ENCODE measurements around the gene SYT5. TPM values are rescaled to one million over a fixed set of nuclear protein-coding genes. Genes with fewer than 3 reads are reported as not detected.
A peak's percentile ranks its signal among the peaks of the same experiment; 100 is the strongest.
"Not testable (repeated sequence)": the region's sequence is repeated elsewhere in the genome, so short reads cannot be mapped to it uniquely, and the experiment has no call there.

Gene SYT5
- polyA plus RNA-seq, 1 donor: 0.30 TPM

DNA sequence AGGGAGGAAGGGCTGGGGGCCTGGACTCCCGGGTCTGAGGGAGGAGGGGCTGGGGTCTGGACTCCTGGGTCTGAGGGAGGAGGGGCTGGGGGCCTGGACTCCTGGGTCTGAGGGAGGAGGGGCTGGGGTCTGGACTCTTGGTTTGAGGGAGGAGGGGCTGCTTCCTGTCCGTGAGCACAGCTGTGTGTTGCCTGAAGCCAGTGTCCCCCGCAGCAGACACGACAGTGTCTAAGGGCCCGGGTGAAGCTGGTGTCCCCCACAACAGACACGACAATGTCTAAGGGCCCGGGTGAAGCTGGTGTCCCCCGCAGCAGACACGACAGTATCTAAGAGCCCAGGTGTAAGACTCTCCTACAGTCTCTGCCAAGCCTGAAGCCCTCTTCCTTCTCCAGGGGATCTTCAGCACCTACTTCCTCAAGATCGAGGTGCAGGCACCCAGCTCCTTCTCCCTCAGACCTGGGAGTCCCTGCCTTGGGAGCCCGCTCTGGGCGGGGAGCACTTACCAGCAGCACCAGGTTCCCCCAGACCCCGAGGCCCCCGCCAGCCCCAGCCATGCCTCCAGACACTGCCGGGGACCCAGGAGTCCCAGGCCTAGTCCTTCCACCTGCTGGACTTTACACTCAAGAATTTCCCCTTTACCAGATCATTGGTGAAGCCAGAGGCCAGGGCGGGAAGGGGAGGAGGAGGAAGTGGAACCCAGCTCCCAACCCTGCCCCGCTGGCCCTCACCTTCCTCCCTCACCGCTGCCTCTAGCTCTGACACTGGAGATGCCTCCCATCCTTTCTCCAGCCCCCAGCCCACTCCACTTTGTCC is 29.0 kb upstream of the SYT5 start, which contains the start of gene PTPRH:
TSS of gene PTPRH (minus strand) at position 622 of the 813 bp plus-strand sequence. CDS start at position 554, 68 bp downstream.
- DNase-seq: no peak

DNA sequence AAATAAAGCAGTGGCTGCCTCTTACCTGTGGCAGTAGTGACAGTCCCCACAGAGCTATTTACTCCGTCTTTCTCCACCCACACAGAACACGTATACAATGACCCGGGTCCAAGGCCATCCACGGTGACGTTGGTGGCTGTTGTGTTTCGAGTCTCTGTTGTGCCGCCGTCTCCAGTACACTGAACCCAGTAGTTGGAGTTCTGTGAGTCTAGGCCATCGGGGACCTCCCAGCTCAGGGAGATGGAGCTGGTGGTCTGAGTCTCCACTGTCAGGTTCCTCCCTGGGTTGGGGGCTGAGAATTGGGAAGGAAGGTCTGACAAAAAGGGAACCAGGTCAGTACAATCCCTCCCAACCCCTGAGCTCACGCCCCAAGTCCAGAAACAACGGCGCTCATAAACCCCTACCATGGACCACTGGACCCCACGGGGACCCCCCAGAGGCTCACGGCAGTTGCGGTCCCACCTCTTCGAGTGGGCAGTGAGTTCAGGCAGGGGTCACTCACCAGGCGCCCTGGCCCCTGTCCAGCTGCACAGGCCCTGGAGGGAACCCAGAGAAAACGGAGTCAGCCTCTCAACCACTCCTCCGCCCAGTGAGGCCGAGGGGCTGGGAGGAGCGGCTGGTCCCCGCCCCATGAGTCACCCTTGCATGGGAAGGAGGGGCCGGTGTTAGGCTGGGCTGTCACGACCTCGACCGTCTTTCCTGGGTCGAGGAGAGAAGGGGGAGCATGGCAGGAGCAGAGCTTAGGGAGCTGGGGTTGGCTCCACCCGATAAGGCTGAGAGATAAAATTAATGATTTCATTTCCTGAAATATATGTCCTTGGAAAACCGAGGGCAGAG is 26.8 kb upstream of the SYT5 start:
- DNase-seq: peak; percentile 31

DNA sequence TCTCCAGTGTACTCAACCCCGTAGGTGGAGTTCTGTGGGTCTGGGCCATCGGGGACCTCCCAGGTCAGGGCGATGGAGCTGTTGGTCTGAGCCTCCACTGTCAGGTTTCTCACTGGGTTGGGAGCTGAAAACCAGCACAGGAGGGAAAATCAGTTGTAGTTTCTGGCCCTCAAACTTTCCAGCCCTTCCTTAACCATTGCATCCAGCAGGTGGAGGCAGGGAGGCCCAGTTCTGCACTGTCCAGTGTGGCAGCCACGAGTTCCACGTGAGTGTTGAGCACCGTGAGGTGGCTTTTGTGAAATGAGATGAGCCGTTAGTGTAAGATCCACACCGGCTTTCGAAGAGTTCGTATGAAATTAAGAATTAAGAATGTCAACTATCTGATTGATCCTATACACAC is 22.1 kb upstream of the SYT5 start:
- not testable (repeated sequence) for DNase-seq

DNA sequence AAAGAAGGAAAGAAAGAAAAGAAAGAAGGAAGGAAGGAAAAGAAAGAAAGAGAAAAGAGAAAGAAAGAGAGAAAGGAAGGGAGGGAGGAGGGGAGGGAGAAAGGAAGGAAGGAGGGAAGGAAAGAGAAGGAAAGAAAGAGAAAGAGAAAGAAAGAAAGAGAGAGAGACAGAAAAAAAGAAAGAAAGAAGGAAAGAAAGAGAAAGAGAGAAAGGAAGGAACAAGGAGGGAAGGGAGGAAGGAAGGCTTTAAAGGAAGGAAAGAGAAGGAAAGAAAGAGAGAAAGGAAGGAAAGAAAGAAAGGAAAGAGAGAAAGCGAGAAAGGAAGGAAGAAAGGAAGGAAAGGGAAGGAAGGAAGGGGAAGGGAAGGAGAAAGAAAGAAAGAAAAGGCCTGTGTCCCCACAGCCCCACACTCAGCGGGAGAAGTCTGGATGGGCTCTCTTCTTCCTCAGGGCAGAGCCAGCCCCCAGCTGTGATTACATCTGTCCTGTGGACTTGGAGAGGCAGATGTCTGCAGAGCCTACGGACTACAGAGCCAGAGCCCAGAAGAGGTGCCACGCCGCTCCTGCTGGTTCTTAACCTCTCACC is 19.6 kb upstream of the SYT5 start:
- no peak for DNase-seq

DNA sequence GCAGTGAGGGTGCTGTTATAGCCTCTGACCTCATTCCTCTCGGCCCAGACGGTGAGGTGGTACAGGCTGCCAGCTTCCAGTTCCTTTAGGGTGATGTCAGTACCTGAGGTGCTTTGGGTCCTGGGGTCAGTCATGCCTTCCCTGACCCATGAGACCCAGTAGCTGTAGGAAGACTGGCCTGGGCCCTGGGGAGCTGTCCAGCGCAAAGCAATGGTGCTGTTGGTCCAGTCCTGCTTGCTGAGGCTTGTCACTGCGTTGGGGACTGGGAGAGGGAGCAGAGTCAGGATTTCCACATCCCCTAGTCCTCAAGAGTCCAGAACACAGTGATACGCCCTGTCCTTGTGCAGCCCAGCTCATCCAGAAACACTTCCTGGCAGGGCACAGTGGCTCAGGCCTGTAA is 18.6 kb upstream of the SYT5 start:
- no peak for DNase-seq

DNA sequence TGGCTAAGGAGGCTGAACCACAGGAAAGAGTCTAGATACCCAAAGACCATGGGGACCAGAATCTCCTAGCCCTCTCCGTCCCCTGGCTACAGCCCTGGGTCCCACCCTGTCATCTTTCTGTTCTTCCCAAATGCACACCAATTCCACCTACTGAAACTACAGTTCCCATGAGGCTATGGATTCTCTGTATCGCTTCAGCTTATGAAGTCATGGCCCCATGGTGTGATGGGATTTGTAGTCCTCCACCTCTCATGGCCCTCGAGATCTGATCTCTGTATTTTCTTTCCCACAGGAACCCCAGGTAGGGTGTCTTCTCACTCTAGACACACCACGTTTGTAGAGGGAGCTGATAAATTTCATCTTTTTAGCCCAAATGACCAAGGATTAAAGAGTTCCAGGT is 17.4 kb upstream of the SYT5 start:
- no peak for DNase-seq

DNA sequence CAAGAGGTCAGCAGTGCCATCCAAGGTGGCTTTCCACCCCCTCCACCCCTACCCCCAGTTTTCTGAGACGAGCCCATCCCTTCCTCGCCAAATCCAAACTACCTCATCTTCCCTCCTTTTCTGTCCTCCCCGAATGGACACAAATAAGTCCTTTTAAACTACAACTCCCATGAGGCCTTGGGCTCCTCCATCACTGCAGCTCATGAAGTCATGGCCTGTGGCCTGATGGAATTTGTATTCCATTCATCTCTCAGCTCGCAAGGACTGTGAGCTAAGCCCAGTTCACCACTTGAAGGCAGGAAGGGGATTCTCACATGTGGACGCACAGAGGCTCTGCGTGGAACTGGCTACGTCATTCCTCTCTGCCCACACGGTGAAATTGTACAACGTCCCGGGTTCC is 16.7 kb upstream of the SYT5 start:
- no peak for DNase-seq

DNA sequence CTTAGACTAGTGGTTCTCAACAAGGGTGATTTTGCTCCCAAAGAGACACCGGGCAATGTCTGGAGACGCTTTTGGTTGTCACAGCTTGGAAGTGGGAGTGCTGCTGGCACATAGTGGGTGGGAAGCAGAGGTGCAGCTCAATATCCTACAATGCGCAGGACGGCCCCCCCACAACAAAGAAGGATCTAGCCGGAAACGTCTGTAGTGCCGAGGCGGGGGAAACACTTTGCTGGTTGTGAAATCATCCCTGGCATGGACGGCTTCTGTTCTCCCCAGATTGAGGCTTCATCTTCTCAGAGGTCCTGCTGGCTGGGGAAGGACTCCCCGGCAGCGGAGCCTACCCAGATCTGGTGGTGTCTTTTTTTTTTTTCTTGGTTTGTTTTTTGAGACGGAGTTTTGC is 13.4 kb upstream of the SYT5 start:
- DNase-seq: no peak

DNA sequence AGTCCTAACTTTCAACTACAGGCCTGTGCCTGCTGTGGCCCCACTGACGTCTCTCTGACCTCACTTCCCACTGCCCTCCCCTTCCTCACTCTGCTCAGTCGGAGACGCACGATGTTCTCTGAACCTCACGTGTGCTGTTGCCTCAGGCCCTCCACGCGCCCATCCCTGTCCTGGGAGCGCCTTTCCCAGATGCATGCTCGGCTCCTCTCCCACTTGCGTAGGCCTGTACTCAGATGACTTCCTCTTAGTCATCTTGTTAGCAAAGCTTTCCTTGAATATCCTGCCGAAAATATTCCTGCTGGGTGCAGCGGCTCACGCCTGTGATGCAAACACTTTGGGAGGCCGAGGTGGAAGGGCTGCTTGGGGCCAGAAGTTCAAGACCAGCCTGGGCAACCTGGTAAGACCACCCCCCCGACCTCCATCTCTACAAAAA is 9.3 kb upstream of the SYT5 start:
- DNase-seq: no peak

DNA sequence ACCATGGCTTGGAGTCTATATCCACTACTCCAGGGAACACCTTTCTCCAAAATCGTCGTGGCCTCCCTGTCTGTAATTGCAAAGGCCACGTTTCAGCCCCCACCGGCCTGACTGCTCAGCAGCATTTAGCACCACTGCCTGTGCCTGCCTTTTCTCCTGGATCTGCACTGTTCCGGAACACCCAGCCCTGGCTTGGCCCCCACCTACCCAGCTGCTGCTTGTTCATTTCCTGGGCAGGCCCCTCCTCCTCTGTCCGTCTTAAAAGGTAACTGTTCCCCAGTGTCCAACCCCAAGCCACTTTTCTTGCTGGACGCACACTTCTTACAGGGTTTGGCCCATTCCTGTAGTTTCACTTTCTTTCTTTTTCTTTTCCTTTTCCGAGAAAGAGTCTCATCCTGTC is 8.5 kb upstream of the SYT5 start:
- no peak for DNase-seq

DNA sequence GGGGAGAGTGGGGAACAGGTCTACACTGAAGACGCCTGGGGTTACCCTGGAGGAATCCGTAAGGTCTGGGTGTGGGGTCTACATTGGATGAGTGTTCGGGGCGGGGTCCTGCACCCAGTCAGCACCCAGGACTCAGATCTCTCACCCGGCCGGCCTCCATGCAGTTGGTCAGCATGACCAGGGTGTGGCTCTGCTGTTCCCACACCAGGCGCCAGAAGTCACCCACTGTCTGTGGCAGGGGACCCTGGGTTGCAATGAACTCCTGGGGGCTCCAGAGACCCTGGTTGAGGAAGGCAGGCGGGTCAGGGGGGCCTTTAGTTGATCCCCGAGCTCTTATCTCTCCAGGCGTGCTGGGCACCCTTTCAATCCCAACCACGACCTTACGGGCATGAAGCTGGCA is 6.0 kb upstream of the SYT5 start:
- no peak for DNase-seq

DNA sequence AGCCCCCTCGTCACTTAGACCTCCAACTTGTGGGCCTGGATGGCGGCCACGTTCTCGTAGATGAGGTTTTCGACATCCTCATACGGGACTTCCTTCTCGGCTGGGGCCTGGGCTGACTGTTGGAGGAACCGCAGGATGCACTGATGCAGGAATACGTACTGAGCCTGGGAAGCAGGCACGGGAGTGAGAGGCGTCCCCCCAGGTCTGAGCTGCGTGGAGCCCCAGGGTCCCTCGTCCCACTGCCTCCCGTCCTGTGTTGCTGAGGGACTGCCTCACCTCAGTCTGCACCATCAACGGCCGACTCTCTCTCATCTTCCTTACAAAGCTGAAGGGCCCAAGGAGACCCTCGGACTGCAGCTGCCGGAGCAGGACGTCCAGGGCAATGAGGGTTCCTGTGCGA is 1.7 kb upstream of the SYT5 start:
- DNase-seq: no peak

DNA sequence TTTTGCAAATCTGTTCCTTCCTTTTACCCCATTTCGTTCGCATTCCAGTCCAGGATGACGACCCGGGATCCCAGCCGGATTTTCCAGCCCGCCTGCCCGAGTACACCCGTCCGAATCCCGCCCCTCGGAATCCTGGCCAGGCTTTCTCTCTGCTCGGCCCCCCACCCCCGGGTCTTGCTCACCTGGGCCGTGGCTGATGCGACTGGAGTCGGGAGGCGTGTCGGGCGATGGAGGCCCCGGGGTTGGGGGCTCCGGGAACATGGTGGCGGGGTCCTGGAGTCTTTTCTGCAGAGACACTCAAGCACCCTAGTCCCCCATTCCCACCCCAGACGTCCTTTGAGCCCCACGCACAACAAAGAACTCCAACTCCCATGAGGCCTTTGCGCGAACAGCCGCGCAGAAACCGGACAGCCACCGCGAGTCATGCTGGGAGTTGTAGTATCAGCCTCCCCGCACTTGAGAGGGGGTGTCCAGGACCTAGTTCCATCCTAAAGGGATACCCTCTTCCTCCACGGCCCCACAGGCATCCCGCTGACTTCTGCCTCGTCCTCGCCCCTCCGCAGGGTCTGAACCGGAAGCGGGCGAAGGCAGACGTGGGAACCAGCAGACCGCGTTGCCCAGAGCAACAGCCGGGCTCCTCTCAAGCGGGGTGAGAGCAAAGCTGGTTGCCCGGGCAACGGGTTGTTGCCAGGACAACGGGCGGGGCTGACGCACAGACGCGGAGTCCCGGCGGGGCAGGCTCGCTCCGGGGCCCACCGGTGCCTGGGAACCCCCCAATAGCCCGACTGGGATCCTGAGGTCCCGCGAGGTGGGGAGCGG is 1.1 kb downstream of the SYT5 start:
- peak; percentile 77 for DNase-seq

DNA sequence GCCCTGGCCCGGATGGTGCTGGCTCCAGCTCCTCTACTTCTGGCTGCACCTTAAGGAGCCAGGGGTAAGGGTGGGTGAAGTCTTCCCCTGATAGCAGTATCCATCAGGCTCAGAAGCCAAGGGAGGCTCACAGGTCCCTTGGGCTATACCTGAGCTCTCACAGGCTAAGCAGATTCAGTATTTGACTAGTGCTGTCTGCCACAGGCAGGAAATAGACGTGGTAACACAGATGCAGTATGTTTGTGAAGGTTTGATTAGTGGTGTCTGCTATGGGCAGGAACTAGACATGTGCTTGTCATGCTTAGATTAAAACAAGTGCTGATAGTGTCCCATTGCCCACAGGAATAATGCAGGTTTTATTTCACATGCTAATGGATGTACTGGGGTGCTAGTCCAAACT is 4.0 kb downstream of the SYT5 start:
- no peak for DNase-seq

DNA sequence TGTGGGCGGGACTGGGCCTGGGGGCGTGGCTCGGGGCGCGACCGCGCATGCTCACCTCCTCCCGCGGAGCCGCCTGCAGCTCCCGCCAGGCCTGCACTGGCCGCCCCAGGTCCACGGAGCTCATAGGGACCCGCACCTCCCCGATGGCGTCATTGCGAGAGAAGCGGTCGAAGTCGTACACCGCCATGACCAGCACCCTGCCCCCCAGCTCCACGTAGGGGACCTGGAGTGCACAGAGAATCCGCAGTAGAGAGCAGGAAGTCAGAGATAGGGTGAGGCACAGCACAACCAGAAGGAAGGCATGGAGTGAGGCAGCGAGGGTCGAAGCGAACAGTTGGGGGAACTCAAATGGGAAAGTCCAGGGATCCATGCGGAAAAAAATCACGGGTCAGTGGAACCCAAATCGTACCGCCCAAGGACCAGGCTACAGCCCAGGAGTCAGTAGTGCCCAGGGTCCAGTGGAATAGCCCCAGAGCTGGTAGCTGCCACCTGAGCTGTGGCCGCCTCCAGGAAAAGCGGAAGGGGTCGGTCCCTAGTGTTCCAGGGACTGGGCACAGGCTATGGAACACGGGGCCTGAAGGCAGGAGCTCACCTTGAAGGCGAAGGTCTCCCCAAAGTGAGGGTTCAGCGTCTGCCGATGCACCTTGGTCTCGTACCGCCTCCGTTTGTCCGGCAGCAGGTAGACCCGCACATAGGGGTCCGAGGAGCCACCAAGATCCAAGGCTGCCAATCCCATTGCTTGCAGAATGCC is 4.8 kb downstream of the SYT5 start:
- no peak for DNase-seq

DNA sequence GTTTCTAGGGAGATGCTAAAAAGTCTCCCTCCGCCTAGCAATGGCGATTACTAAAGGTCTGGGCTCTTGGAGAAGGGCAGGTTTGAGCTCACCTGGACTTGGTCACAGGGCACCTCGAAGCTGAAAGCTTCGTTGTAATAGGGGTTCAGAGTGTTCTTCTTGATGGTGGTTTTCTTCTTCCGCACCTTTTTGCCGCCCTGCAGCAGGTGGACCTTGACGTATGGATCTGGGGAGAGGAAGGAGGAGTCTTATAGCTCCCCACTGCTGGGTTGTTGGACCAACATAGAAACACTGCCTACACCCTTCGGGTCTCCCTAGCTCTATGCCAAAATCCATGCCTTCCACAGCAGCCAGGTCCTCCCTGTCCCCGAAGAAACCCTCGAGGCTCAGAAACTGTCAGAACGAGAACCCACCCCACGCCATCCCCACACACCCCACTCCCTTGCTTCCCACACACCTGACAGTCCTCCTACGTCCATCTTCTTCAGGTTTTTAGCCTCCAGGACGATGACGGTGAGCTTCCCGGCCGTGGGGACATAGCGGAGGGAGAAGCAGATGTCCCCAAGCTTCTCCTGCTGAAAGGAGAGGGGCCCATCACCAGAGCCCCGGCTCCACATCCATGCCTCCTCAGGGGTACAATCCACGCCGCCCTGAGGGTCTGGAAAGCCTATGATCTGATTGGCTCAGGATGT is 5.5 kb downstream of the SYT5 start:
- DNase-seq: no peak

DNA sequence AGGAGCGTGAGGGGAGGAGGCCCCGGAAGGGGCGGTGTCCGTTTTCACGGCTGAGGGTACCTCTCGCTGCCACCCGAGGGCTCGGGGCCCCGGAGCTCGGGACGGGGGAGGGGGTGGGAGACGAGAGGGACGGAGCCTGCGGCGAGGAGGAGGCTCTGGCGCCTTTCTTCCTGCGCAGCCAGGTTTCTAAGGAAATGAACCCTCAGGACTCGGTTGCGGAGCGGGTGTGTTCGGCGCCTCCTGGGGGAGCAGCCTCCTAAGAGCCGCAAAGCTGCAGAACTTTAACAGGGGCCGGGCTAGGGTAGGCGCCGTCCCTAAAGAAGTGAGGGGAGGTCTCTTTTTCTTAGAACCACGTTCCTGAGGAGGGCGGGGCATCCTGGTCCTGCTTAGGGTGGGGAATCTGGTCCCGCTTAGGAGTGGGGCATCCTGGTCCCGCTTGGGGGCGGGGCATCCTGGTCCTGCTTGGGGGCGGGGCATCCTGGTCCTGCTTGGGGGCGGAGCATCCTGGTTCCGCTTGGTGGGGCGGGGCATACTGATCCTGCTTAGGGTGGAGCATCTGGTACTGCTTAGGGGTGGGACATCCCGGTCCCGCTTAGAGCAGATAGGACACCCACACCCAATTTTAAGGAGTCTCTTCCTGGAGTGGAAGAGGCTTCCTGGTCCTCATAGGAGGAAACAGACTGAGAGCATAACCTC is 6.2 kb downstream of the SYT5 start:
- peak; percentile 40 for DNase-seq

DNA sequence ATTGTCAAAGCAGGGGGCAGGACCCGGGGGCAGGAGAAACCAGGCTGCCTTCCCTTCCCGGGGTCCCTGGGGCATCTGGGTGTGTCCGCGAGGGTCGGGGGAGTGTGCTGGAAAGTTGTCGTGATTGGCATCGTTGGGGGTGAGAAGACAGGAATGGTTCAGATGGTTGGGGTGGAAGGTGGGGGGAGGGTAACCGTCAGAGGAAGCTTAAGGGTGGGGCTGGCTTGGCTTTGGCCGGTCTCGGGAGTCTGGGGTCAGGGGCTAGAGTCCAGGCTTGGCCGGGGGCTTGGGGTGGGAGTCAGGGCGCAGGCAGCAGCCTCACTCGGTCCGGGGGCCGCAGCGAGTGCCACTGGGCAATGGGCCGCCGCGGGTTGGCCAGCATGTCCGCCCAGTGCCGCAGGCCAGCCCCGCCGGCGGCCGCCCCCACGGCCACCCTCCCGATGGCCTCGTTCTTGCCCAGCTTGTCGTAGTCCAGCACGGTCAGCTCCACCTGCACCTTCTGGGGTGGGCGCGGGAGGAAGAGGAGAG is 6.8 kb downstream of the SYT5 start:
- no peak for DNase-seq

DNA sequence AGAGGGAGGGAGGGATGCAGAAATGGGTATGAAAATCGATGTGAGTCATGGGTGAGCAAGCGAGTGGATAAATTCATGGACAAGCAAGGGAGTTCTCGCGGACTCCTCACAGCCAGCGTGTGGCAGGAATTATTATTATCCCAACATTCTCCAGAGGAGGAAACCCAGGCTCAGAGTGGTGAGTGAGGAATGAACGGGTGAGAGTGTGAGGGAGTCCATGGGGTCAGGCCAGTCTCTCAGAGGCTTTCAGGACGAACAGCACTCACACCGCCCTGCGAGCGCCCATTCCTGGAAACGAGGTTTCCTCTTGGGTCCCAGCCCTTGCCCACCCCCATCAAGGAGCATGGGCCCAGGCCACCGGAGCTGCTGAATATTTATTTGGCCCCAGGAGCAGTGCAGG is 7.3 kb downstream of the SYT5 start:
- DNase-seq: no peak

DNA sequence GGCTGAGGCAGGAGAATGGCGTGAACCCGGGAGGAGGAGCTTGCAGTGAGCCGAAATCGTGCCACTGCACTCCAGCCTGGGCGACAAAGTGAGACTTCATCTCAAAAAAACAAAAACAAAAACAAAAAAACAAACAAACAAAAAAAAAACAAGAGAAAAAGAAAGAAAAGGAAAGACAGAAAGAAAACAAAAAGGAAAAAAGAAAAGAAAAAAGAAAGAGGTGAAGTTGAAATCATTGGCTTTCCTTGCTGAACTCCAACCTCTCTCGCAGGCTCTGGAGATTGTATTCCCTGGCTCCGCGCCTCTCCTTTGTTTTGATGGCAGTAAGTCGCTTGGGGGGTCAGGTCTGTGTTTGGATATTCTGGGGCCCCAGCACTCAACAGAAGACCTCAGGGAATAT is 7.8 kb downstream of the SYT5 start:
- not testable (repeated sequence) for DNase-seq
